Motor neuron (in vitro differentiated cells): Measurements from ENCODE around the gene ELP4. TPM values are rescaled to one million over a fixed set of nuclear protein-coding genes. Genes with fewer than 3 reads are reported as not detected.
A peak's percentile ranks its signal among the peaks of the same experiment; 100 is the strongest.

Experiments used
- ATAC-seq, 8 experiments: fragments of 200-7000 bp; cut with Tn5 transposase; replicated peaks in 6 of 8; 2 replicates each; pipeline ENCODE4 v1.8.0; 2021; ENCODE audit warnings: mild to moderate bottlenecking in 8 of 8, moderate library complexity in 8 of 8
- H3K27ac ChIP-seq, 2 donors: fragments of 250-450 bp; sonication (Bioruptor Pico); 2 replicates each; pipeline ENCODE4 v1.9.0; 2021; ENCODE audit warnings: antibody characterized with exemption in 2 of 2, mild to moderate bottlenecking in 2 of 2, moderate library complexity in 1 of 2
- H3K4me1 ChIP-seq, 2 donors: fragments of 250-450 bp; sonication (Bioruptor Pico); replicated peaks in 1 of 2; 2 replicates each; pipeline ENCODE4 v1.6.1; 2021; ENCODE audit warnings: antibody characterized with exemption in 2 of 2, mild to moderate bottlenecking in 2 of 2, moderate library complexity in 1 of 2
- H3K4me3 ChIP-seq, 5 donors: fragments of 250-450 bp; sonication (Bioruptor Pico); 2 replicates each; pipeline ENCODE4 v1.9.0; 2021; ENCODE audit warnings: antibody characterized with exemption in 5 of 5, mild to moderate bottlenecking in 5 of 5, moderate library complexity in 4 of 5
- WGBS, 10 experiments: fragments of 450-650 bp; shearing (Covaris generic); methylation state at CpG; one replicate each; pipeline ENCODE4 v1.0.0; 2022; 5-methylcytosine and 5-hydroxymethylcytosine counted together
- in situ Hi-C, 9 experiments: fragments of 400-800 bp; cut with MboI; loops; one replicate each; pipeline ENCODE4 v1.15.0; 2021; ENCODE audit warnings: low sequenced_read_pairs in 9 of 9, low pct_unique_long_range_greater_than_20kb in 2 of 9; ENCODE audit not compliant: unreplicated experiment in 9 of 9
- total RNA-seq, 8 experiments: library from RNA; unstranded; fragments of 300-600 nt; gene quantifications; 2 replicates each; pipeline versions ENCODE4 v1.2.3 to v1.2.4, GENCODE V29; 2022

The ELP4 gene
- total RNA-seq, 8 experiments from 2014 or later, result 12.1 to 45.9 (median 28.9) TPM

GRCh38 chr11:31779374-31779791 is 269.8 kb downstream of the ELP4 start:
- peak in 2 of 8 experiments; percentile 18 to 71 for ATAC-seq
- H3K4me1 ChIP-seq, result no peaks in the 10 kb centered on the region
- H3K27ac ChIP-seq, result no peak overlapping the region
- H3K4me3 ChIP-seq, result no peak overlapping the region
- 0 to 100% (median 84%) methylated on average over 1 to 6 of the region's 6 CpGs; no CpG with 5 or more reads in 1 of the 10 experiments for WGBS, 10 experiments
- in situ Hi-C loops, result no loop called here

DNA sequence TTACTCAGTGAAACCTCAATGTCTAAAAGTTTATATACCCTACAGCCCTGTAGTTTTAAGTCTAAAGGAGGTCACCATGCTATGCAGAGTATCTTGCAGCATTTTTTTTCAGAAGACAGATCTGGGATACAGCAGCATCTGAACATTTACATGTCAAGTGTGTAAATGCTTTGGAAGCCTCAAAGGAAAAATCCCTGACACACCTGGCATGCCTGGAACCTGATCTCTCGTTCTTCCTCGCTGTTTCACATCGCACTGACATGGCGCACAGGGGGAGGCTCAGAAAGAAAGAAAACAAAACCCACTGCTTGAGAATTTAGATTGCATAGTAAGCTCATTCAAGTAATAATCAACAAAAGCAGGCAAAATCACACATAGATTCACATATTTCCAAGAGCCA is 270.5 kb downstream of the ELP4 start:
- in situ Hi-C loops, result no loop called here
- H3K4me3 ChIP-seq, result no peak overlapping the region
- no peaks in the 10 kb centered on the region for H3K4me1 ChIP-seq
- no peak for ATAC-seq
- WGBS, 10 experiments, result 85 to 97% (median 93%) methylated on average over 4 of the region's 4 CpGs; no CpG with 5 or more reads in 4 of the 10 experiments
- no peak overlapping the region for H3K27ac ChIP-seq

- H3K27ac ChIP-seq, result no peak overlapping the region
- no peaks in the 10 kb centered on the region for H3K4me1 ChIP-seq
- in situ Hi-C loops, result no loop called here
- ATAC-seq, result no peak
- WGBS, 10 experiments, result 50 to 96% (median 83%) methylated on average over 3 to 5 of the region's 5 CpGs; no CpG with 5 or more reads in 1 of the 10 experiments
- H3K4me3 ChIP-seq, result no peak overlapping the region
These were observed 271.0 kb downstream of the ELP4 start for GRCh38 chr11:31780480-31780971.

GRCh38 chr11:31782257-31782656 is 272.7 kb downstream of the ELP4 start:
- WGBS, 10 experiments, result 85 to 100% (median 100%) methylated on average over 2 of the region's 2 CpGs; no CpG with 5 or more reads in 1 of the 10 experiments
- Histone ChIP-seq H3K27ac (no peak overlapping the region), H3K4me3 (no peak overlapping the region), H3K4me1 (peaks cover 4 to 10% of the 10 kb centered on the region in 2 donors)
- no peak for ATAC-seq
- in situ Hi-C loops, result no loop called here

DNA sequence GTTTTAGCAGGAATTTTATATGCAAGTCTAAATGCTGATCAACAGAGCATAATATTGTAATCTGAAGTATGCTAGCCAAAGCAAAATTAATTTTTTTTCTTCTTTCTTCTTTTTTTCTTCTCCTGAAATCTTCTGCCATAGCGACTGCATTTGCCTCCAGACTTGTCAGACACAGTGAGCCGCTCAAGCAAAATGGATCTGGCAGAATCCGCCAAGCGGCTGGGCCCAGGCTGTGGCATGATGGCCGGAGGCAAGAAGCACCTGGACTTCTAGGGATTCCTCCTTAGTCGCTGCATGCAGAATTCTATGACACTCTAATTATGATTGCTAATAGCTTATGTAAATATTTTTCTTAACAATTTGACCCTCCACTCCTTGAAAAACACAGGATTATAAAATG is 273.7 kb downstream of the ELP4 start:
- peaks cover 14 to 20% of the 10 kb centered on the region in 2 donors for H3K4me1 ChIP-seq

GRCh38 chr11:31784611-31785010 is 275.0 kb downstream of the ELP4 start:
- no peak for ATAC-seq

More for the DNA sequence above, 273.7 kb downstream of the ELP4 start:
- no peak overlapping the region for H3K27ac ChIP-seq
- ATAC-seq, result no peak
- WGBS, 10 experiments, result 67 to 97% (median 89%) methylated on average over 1 to 6 of the region's 6 CpGs; no CpG with 5 or more reads in 1 of the 10 experiments
- in situ Hi-C loops, result no loop called here
- H3K4me3 ChIP-seq, result no peak overlapping the region

GRCh38 chr11:31786996-31787685 is 277.6 kb downstream of the ELP4 start:
- Histone ChIP-seq H3K27ac (no peak overlapping the region), H3K4me1 (peaks cover 21 to 25% of the 10 kb centered on the region in 2 donors), H3K4me3 (no peak overlapping the region)
- peak in 5 of 8 experiments; percentile 47 to 67 (median 58) for ATAC-seq
- WGBS, 10 experiments, result 80 to 100% (median 94%) methylated on average over 1 to 13 of the region's 16 CpGs
- in situ Hi-C loops, result no loop called here

More at GRCh38 chr11:31784611-31785010, 275.0 kb downstream of the ELP4 start:
- whole genome bisulfite sequencing, 10 experiments, result 84 to 100% (median 100%) methylated on average over 1 to 2 of the region's 2 CpGs
- in situ Hi-C loops, result no loop called here
- Histone ChIP-seq H3K4me3 (no peak overlapping the region), H3K4me1 (peaks cover 21 to 25% of the 10 kb centered on the region in 2 donors), H3K27ac (no peak overlapping the region)

DNA sequence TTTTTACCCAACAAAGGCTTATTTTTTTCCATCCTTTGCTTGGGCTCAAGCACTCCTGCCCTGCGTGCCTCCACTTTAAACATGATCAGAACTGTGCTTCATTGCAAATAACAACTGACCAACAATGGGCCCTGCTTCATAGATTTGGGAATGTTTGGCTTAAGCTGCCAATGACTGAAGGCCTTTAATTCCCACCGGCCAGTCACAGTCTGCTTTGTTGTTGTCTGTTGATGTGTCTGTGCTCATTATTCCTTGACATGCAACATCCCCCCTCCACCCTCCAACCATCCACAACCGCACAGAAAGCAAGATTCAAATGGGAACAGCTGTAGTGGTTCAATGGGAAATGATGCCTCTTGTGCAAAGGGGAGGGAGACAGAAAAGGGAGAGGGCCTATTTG is 278.5 kb downstream of the ELP4 start:
- in situ Hi-C loops, result no loop called here
- Histone ChIP-seq H3K4me1 (peaks cover 21 to 25% of the 10 kb centered on the region in 2 donors), H3K27ac (no peak overlapping the region), H3K4me3 (no peak overlapping the region)
- peak in 5 of 8 experiments; percentile 82 to 92 (median 88) for ATAC-seq
- 13 to 100% (median 50%) methylated on average over 1 to 3 of the region's 3 CpGs; no CpG with 5 or more reads in 2 of the 10 experiments for WGBS, 10 experiments

GRCh38 chr11:31790649-31791048 is 281.1 kb downstream of the ELP4 start:
- WGBS, 10 experiments, result 40 to 100% (median 96%) methylated on average over 1 to 6 of the region's 7 CpGs; no CpG with 5 or more reads in 4 of the 10 experiments
- Histone ChIP-seq H3K27ac (no peak overlapping the region), H3K4me1 (peaks cover 32 to 36% of the 10 kb centered on the region in 2 donors), H3K4me3 (no peak overlapping the region)
- peak in 1 of 8 experiments; percentile 45 for ATAC-seq
- in situ Hi-C loops, result no loop called here

DNA sequence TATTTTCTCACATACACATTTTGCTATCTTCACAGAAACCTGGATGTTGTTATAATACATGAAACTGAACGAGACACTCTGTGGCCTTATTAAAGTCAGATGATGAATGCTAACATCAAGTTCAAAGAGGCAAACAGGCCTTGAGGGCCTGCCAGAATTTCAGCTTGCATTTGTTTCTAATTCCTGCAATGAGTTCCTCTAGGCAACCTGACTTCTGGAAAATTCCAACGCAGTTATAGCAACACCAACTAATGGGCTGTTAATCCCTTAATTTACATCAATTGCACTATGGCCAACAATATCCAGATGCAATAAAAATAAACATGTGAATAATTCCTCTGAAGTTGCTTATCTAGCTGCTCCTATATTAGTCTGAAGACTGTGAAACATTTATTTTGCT is 282.5 kb downstream of the ELP4 start:
- 0 to 100% (median 83%) methylated on average over 1 to 2 of the region's 2 CpGs; no CpG with 5 or more reads in 1 of the 10 experiments for WGBS, 10 experiments
- ATAC-seq, result peak in 3 of 8 experiments; percentile 61 to 88 (median 64)
- Histone ChIP-seq H3K27ac (no peak overlapping the region), H3K4me1 (peaks cover 35 to 45% of the 10 kb centered on the region in 2 donors), H3K4me3 (no peak overlapping the region)
- in situ Hi-C loops, result no loop called here

- no peak for ATAC-seq
- in situ Hi-C loops, result no loop called here
- WGBS, 10 experiments, result 0 to 100% (median 83%) methylated on average over 1 to 2 of the region's 2 CpGs; no CpG with 5 or more reads in 1 of the 10 experiments
- no peak overlapping the region for H3K4me3 ChIP-seq
- peaks cover 35 to 45% of the 10 kb centered on the region in 2 donors for H3K4me1 ChIP-seq
- H3K27ac ChIP-seq, result no peak overlapping the region
These were observed 282.9 kb downstream of the ELP4 start for GRCh38 chr11:31792456-31792855.

GRCh38 chr11:31793264-31793663 is 283.7 kb downstream of the ELP4 start:
- Histone ChIP-seq H3K4me3 (no peak overlapping the region), H3K27ac (no peak overlapping the region), H3K4me1 (peaks cover 35 to 43% of the 10 kb centered on the region in 2 donors)
- in situ Hi-C loops, result no loop called here
- ATAC-seq, result no peak
- 80 to 100% (median 100%) methylated on average over 1 to 7 of the region's 10 CpGs; no CpG with 5 or more reads in 3 of the 10 experiments for WGBS, 10 experiments

GRCh38 chr11:31794548-31794947 is 285.0 kb downstream of the ELP4 start:
- Histone ChIP-seq H3K27ac (no peak overlapping the region), H3K4me3 (no peak overlapping the region), H3K4me1 (peaks cover 42 to 49% of the 10 kb centered on the region in 2 donors)
- WGBS, 10 experiments, result 32 to 100% (median 61%) methylated on average over 1 to 4 of the region's 4 CpGs; no CpG with 5 or more reads in 2 of the 10 experiments
- in situ Hi-C loops, result no loop called here
- ATAC-seq, result no peak
